Testis (tissue), 2 donors: Measurements from ENCODE around the gene BPIFA3.

Experiments
- CTCF ChIP-seq, 3 experiments: fragments of 450-650 bp in 2 of 3; fragments of 200-600 bp in 1 of 3; sonication (generic) in 1 of 3; IDR thresholded peaks; one replicate each; pipeline ENCODE4 v1.5.1; 2016 to 2019; ENCODE audit warnings: antibody characterized with exemption in 3 of 3, mild to moderate bottlenecking in 2 of 3, moderate library complexity in 1 of 3
- POLR2A ChIP-seq: fragments of 450-650 bp; IDR thresholded peaks from one replicate; pipeline ENCODE4 v1.6.1; 2017; ENCODE audit warnings: antibody characterized with exemption, mild to moderate bottlenecking, moderate library complexity

- TF ChIP-seq CTCF (IDR thresholded peaks at IDR 0.05) (peak; percentile 37 to 43 (median 40)), POLR2A (no peak)
Observed at GRCh38 chr20:33211817-33212424, 5.2 kb upstream of the BPIFA3 start.
